Embryonic facial prominence (tissue), 1 donor: Measurements from ENCODE around the gene PRKD2.

Experiments used
- DNase-seq: peaks from one replicate; pipeline ENCODE4 v3.0.0-alpha.2; 2016; ENCODE audit errors: extremely low spot score

Gene PRKD2

DNA sequence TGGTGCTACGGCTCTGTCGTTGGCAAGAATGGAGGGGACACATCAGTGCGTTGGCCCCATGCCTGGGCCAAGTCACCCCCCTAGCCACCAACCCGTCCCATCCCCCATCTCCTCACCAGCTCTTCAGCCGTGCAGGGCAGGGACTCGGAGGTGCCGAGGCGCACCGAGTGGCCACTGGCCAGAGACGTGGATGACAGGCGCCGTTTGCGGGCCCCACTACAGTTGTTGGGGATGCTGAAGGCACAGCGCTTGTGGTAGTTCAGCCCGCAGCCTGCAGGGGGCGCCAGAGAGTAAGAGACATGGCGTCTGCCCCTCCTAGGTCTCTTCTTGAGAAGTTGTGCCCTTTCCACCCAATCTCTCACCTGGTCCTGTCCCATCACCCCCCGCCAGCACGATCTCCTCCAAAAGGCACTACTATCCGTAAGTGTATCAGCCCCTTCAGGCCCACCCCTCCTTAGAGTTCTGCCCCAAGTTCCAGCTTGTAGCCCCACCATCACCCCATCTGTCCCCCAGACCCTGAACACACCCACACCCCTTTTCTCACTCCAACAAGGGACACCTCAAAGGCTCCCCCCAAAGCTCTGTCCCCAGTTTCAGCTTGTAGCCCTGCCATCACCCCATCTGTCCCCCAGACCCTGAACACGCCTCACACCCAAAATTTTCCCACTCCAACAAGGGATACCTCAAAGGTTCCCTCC is 12.4 kb downstream of the PRKD2 start:
- no peak for DNase-seq

DNA sequence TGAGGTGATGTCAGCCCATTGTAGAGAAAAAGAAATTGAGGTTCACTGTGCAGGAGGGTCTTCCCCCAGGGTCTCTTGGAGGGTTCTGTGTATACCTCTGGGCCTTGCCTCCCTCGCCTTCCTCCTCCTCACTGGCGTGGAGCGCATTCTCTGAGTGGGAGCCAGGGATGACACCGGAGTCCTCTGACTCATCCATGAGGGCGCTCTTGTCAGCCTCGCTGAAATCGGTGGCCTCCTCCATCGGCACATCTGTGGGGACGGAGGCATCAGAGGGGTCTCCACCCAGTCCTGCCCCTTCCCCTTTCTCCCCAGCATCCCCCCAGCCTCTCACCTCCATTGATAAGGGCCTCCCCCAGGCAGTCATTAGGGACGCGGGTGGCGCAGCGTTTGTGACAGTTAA is 16.2 kb downstream of the PRKD2 start:
- no peak for DNase-seq

DNA sequence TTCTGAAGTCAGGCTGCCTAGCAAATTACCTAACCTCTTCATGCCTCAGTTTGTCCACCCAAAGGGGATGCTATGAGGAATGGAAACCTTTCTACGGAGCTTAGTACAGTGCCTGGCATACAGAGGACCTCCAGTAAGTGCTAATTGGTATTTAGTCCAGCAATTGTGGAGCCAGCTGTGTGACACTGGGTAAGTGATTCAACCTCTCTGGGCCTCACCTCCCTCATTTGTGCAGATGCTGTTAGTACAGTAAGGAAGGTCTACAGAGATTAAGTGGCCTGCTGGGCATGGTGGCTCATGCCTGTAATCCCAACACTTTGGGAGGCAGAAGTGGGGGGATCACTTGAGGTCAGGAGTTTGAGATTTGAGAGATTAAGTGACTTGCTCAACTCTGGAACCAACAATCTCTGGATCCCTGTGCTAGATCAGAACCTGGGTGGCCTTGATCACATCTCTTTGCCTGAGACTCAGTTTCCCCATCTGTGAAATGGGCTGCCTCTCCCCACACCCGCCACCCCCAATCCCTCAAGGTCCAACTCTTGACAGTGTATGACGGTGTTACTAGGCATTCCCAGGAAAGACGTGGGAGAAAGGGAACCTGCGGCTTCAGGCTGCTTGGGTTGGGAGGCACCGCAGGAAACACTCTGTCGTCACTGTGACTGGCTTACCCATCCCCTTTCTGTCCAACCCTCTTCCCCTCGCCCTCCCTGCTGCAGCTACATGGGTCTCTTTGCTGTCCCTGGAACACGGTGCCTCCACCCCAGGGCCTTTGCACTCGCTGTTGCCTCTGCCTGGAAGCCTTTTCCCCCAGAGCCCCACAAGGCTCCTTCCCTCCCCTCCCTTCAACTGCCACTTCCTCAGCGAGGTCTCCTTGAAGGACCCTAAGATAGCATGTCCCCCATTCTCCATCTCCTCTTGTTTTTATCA is 18.3 kb downstream of the PRKD2 start:
- no peak for DNase-seq

GRCh38 chr19:46697204-46697960 is 19.5 kb downstream of the PRKD2 start:
- DNase-seq = peak; percentile 44

DNA sequence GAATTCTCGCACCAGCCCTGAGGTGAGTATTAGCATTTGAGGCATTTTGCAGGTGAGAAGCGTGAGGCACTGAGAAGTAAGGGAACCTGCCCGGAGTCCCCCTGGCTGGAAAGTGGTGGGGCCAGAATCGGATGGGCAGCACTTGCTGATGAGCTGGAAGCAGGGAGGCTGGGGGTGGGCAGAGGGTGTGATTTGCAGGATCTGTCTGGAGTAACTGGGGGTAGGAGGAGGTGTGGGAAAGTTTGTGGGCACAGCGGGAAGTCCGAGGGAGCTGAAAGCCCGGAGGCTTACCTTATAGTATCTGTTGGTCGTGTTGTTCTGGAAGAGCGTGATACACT is 20.1 kb downstream of the PRKD2 start:
- no peak for DNase-seq

DNA sequence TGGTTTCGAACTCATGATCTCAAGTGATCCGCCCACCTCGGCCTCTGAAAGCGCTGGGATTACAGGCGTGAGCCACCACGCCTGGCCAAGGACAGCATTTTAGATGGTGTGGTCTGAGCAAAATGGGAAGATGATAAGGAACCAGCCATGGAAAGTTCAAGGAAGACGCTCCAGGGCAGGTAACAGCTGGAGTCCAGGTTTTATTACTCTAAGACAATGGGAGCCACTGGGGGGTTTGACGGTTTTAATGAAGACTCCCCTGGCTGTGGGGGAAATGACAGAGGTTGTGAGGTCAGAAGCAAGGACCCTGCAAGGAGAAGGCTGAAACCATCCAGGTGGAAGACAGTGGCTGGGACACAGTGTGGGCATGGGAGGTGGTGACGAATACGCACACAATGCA is 20.9 kb downstream of the PRKD2 start:
- DNase-seq = no peak

DNA sequence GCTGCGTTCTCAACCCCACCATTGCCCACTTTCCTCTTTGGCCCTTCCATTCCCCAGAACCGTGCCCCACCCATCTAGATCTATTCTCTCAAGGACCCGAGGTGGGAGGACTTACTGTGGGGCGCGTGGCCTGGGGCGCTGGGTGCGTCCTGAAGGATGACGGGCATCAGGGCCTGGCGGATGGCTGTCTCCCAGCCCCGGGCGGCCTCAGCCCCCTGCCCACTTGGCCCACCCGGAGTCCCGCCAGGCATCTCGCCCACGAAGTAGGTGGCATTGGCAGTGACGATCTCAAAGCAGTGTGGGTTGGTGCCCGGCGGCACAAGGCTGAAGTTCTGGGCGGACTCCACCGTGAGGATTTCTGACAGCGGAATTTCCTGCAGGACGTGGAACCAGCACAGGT is 23.2 kb downstream of the PRKD2 start:
- no peak for DNase-seq

GRCh38 chr19:46692918-46693722 is 23.8 kb downstream of the PRKD2 start:
- no peak for DNase-seq

- DNase-seq = no peak
These were observed 25.0 kb downstream of the PRKD2 start for GRCh38 chr19:46691948-46692347.

DNA sequence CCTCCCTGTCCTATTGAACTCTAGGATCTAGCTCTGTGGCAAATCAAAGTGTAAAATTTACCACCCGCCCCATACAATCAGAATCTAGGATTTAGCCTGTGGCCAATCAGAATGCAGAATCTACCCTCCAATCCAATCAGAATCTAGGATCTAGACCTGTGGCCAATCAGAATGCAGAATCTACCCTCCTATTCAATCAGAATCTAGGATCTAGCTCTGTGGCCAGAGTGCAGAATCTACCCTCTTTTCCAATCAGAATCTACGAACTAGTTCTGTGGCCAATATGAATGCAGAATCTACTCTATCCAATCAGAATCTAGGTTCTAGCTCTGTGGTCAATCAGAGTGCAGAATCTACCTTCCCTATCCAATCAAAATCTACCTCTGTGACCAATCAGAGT is 25.8 kb downstream of the PRKD2 start:
- DNase-seq = no peak

GRCh38 chr19:46689358-46689757 is 27.6 kb downstream of the PRKD2 start:
- no peak for DNase-seq

GRCh38 chr19:46687438-46688145 is 29.3 kb downstream of the PRKD2 start:
- DNase-seq = no peak

- DNase-seq = no peak
These were observed 31.7 kb downstream of the PRKD2 start for GRCh38 chr19:46685189-46685588.

GRCh38 chr19:46678110-46678732 is 38.7 kb downstream of the PRKD2 start:
- no peak for DNase-seq

DNA sequence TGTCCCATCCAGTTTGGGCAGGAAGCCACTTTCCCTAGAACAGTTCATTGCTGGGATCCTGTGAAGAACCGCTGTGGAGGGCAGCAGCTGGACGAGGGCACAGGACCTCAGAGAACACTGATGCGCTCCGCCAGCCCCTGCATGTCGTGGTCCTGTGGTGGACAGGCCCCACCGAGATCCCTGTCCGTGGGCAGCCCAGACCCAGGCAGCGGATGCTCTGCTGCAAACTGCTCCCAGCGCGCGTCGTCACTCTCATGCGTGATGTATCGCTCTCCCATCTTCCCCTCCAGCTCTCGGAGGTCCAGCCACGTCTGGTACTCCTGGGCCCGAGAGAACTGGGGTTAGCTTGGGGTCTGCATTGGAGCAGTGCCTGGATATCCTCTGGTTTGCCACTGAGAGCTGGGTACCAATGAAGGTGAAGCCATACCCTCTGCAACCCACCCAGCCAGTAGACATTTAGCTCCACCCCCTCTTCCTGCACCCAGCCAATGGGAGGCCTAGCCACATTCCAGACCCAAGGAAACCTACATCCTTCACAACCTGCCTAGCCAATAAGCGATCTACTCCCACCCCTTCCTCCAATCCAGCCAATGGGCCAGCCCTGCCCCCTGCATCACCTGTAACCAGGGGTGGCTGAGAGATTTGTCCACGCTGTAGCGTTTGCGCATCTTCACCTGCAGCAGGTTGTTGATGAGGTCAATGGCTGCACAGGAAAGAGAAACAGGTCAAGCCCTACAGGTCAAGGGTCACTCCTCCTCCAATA is 42.3 kb downstream of the PRKD2 start:
- no peak for DNase-seq

- DNase-seq = no peak
These were observed 46.1 kb downstream of the PRKD2 start for GRCh38 chr19:46670813-46671212.

DNA sequence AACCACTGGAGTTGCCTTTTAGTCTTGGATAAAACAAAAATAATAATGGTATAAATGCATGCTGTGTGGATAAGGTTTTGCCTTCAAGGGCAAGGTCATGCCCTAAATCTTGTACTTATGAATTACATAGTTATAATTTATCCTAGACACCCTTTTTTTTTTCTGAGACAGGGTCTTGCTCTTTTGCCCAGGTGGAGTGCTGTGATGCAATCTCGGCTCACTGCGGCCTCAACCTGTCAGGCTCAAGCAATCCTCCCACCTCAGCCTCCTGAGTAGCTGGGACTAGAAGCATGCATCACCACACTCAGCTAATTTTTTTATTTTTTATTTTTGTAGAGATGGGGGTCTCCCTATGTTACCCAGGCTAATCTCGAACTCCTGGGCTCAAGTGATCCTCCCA is 48.3 kb downstream of the PRKD2 start:
- DNase-seq = no peak

DNA sequence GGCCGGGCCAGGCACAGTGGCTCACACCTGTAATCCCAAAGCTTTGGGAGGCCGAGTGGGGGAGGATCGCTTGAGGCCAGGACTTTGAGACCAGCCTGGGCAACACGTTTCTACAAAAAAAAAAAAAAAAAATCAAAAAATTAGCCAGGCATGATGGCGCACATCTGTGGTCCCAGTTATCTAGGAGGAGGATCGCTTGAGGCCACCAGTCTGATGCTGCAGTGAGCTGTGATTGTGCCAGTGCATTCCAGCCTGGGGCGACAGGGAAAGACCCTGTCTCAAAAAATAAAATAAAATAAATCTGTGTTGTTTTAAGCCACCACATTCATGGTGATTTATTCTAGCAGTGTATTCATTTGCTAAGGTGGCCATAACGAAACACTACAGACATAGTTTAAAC is 51.8 kb downstream of the PRKD2 start:
- no peak for DNase-seq

GRCh38 chr19:46661735-46662592 is 55.0 kb downstream of the PRKD2 start:
- DNase-seq = peak; percentile 89
